DLD1 (cell line): ENCODE measurements around the gene CMIP.

ENCODE experiments used
- in situ Hi-C: cut with HindIII; loops from 2 replicates; pipeline ENCODE4 v1.10.0; 2017; ENCODE audit warnings: low sequenced_read_pairs

Gene CMIP

DNA sequence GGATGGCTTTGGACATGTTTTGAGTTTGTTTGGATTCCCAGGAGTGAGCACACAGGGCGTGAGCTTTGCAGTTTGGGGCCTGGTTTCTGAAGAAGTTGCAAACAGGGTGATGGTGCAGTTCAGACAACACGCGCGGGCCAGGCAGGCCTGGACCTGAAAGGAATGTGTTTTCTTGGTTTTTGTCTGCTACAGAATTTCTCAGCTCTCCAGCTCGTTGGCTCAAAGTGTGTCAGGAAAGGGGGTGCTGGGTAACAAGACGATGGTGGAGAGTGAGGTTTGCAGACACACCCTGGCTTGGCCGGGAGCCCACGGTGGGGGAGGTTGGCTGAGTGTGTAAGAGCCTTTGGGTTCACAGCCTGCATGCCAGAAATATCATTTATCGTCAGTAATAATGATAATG, 82.3 kb downstream of the CMIP start:
- in situ Hi-C loops, result no loop called here

DNA sequence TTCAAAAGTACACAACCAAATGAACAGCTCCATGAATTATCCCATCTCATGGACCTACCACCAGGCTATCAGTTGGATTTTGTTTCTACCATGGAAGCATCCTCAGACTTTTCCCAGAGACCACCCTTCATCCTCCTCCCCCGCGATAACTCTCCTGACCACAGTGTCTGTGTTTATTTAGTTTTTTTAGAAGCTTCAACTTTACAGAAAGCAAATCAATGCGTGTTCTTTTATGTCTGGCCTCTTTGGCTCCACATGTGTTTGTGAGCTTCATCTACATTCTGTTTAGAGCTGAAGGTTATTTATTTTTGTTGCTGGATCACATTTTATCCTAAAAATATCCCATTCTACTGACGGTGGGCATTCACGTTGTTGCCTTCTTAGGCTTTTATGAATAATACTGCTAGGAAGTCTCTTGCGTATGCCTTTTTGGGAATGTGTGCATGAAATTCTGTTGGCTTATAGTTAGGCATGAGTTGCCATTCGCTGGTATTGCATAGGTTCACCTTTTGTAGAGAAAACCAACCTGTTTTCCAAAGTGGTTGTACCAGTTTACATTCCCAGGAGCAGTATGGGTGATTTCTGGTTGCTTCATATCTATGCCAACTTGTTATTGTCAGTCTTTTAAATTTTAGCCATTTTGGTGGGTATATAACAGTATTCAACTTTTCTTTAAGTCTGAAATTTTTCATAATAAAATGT, 83.0 kb downstream of the CMIP start:
- in situ Hi-C loops, result no loop called here

GRCh38 chr16:81528256-81528655, 83.6 kb downstream of the CMIP start:
- in situ Hi-C loops, result no loop called here

GRCh38 chr16:81530296-81530721, 85.7 kb downstream of the CMIP start:
- in situ Hi-C loops, result no loop called here

DNA sequence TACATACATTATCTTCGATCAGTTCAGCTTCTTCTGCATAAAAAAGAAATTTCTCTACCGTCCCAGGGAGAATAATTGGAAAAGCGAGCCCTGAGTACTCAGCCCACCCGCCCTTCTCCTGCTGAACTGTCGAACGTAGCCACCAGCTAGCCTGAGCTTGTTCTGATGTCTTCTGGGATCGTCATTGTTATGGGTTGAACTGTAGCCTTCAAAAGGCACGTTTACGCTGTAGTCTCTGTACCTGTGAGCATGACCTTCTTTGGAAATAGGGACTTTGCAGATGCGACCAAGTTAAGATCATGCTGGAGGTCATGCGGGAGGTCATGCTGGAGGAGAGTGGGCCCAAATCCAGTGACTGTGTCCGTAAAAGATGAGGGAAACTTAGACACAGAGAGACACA, 86.2 kb downstream of the CMIP start:
- in situ Hi-C loops, result no loop called here

DNA sequence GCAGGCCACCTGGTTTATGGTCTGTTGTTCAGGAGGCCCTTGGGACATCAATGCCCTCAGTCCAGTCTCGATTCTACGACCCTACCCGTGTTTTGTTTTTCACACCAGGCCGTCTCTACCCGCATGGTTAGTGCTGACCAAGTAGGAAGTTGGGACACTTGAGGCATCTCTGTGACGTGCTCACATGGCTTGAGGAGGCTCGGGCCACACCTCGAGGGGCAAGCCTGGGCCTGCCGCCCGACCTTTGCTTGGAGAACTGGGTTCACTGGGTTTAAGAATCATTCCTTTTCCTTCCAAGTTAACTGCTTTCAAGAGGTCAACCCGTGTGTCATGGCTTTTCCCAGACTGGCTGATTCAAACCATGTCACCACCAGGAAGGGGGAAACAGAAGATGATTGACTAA, 86.8 kb downstream of the CMIP start:
- in situ Hi-C loops, result no loop called here

- in situ Hi-C loops, result no loop called here
These were observed 88.0 kb downstream of the CMIP start for GRCh38 chr16:81532491-81533174.

DNA sequence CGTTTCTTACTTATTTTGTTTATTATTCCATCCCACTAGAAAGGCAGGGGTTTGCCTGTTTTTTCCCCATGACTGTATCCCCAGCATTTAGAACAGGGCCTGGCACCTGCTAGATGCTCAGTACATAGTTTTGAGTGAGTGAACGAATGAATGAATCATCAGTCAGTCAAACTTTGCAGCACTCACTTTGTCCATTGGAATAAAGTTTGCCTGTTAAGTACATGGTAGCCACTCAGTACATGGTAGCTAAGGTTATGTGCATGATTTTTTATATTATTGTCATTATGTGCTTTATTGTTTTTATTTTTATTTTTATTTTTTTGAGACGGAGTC, 88.5 kb downstream of the CMIP start:
- in situ Hi-C loops, result no loop called here

- in situ Hi-C loops, result no loop called here
These were observed 91.2 kb downstream of the CMIP start for GRCh38 chr16:81535679-81536360.

DNA sequence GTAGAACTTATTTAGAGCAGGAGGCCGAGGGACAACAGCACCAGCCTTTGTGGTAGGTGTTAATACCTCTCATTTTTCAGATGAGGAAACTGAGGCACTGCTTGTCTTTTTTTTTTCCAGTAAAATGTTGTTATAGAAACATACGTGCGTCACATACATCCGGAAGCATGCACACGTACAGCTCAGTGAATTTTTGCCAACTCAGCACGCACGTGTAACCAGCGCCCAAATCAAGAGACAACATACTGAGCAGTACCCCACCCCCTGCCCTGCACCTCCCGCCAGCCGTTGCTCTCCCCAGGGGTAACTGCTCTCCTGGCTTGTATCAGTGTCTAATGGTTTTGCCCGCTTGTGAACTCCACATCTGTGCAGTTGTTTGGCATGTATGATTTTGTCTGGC, 92.0 kb downstream of the CMIP start:
- in situ Hi-C loops, result no loop called here

GRCh38 chr16:81537721-81538561, 93.3 kb downstream of the CMIP start:
- in situ Hi-C loops, result no loop called here

DNA sequence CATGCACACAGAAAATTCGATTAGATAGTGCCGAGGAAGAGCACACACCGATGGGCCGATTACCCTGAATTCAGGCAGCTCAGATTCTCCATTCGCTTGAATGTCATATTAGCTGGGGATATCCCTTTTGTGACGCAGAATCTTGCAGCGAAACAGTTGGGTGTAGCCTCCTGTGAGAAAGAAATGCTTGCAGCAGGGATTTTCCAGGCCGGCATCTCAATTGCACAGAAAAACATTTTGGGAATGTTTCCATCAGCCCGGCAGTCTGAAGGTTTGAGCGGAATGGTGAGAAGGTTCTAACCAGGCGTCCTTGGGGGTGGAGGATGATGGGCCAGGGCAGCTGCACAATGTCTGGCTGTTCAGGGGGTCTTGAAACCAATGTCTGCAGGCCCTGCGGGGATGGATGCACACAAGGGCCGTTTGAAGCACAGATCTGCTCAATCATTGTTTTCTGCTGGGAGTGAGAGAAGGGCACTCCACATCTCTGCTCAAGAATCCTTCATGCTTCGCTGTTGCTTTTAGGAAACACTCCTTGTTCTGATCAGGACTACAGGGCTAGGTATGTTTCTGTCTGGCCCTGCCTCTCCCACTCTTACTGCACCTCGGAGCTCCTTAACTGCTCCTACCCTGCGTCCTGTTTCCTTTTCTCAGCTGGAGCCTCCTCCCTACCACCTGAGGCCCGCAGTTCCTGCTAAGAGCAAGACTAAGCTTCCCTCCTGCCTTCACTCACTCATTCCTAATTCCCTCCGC, 94.6 kb downstream of the CMIP start:
- in situ Hi-C loops, result no loop called here

DNA sequence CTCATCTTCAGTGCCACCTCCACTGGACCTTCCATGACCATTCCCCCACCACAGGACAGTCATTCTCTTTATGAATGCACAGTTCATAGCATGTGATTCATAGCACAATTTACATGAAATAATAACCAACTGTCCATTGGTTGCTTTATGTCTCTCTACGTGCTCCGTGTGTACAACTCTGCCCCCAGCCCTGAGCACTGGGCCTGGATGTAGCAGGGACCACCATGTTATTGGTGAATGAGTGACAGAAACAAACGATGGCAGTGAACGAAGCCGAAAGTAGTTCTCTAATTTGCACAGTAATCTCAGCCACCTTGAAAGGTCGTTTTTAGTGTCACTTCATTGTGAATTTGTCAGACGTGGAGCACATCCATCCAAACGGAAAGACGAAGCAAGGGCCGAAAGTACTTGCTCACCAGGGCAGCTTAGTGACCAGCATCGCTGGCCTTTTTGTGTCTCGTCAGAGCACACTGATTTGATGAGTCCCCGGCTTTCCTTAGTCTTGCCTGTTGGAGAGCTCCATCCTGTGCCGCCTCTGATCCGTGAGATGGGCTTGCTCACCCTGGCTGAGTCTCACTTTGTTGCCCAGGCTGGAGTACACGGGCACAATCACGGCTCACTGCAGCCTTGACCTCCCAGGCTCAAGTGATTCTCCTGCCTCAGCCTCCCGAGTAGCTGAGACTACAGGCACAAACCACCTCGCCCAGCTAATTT, 95.3 kb downstream of the CMIP start:
- in situ Hi-C loops, result no loop called here

DNA sequence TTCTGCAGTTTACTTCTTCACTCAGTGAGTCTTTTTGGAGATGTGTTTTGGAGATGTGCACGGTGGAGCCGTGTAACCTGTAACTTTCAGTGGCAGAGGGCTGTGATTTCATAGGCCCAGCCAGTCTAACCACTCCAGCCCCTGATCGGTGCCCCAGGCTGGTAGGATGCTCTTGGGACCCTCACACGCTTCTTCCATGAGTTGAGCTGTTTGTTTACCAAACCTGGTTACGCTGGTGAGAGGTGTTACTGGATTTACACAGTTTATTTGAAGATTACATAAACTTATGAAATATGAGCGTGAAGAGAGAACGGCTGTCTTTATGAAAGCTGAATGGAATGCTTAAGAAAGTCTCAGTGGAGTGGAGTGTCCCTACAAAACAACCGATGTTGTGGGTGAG, 96.7 kb downstream of the CMIP start:
- in situ Hi-C loops, result no loop called here

DNA sequence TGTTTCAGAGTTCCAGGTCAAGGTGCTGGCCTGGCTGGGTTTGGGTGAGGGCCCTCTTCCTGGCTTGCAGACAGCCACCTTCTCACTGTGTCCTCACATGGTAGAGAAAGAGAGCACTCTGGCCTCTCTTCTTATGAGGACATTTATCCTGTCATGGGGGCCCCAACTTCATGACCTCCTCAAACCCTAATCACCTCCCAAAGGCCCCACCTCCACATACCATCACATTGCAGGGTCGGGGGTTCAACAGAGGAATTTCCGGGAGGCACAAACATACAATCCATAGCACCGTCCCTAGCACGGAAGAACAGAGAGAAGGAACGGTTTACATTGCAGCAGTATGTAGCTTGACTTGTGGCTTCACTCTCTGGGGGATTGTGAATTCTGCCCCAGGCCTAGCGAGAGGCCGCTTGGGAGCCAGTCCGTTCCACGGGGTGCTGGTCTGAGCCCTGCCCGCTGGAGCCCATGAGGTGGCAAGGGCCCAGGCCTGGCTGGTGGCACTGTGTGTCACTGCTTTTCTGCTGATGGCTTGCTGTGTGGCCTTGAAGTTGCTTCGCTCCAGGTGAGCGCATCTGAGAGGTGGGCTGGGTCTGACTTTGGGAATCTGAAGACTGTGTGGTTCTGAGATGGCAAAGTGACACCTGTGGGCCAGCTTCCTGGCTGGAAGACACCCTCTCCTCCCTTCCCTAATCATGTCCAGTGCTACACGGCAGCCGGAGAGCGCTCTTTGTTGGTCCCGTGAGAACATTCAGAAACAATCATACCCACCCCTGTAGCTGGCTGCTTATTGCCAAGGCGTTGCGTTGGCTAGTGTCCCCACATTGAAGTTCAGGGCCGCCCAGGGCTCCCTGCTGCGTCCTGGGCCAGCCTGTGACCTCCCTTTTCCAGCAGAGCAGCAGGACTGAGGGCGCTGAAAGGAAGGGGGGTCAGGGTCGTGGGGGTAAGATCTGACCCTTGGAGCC, 98.3 kb downstream of the CMIP start:
- in situ Hi-C loops, result no loop called here

DNA sequence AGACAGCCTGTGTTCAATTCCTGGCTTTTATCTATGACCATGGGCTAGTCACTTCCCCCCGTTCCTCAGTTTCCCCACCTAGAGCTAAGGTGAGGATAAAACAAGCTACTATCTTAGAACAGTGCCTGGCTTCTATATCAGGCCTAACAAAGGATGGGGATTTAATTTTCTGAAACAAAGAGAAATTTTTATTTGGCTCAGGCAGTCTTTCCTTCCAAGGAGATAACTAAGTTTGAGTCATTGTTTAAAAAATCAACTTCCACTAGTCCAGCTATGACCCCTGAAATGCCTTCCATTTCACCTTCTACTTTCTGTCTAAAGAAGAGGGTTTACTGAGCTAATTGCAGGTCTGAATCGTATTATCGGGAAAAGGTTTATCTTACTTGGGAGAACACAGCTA, 99.0 kb downstream of the CMIP start:
- in situ Hi-C loops, result no loop called here

DNA sequence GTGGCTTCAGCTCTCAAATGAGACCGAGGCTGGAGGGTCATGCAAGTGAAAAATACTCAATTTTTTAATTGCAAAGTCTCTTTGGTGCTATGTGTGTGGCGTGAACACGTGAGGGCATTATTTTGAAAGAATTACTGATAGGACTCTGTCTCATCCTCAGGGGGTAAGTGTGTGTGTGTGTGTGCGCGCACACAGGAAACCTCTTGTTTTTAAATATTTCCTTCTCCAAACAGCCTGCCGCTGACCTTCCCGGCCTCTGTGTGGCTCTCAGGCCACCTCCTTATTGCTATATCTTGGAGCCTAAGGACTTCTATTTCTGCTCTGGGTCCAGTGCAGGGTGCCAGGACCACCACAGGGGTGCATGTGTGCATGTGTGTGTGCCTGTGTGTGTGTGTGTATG, 99.7 kb downstream of the CMIP start:
- in situ Hi-C loops, result no loop called here

- in situ Hi-C loops, result no loop called here
These were observed 100.2 kb downstream of the CMIP start for GRCh38 chr16:81544700-81545271.
